ENCODE data around the gene PIK3C2G. TPM values are rescaled to one million over a fixed set of nuclear protein-coding genes. Genes with fewer than 3 reads are reported as not detected.

The PIK3C2G gene
- total RNA-seq, 1 donor from 2014 or later: 0.69 TPM

- no peak overlapping the region for H3K4me3 ChIP-seq
- no peak overlapping the region for H3K27ac ChIP-seq
- no peaks in the 10 kb centered on the region for H3K36me3 ChIP-seq
- no peak for DNase-seq
- TF ChIP-seq CTCF (IDR thresholded peaks at IDR 0.05): no peak
- no peaks in the 10 kb centered on the region for H3K27me3 ChIP-seq
- no peaks in the 10 kb centered on the region for H3K9me3 ChIP-seq
- intact Hi-C loops (cut with DNase I): no loop called here
- ATAC-seq: no peak
- H3K4me1 ChIP-seq: no peaks in the 10 kb centered on the region
These were observed 15.9 kb downstream of the PIK3C2G start for GRCh38 chr12:18277196-18277595.

- no peaks in the 10 kb centered on the region for H3K4me1 ChIP-seq
- TF ChIP-seq CTCF (IDR thresholded peaks at IDR 0.05): no peak
- ATAC-seq: no peak
- no peaks in the 10 kb centered on the region for H3K9me3 ChIP-seq
- intact Hi-C loops (cut with DNase I): no loop called here
- no peaks in the 10 kb centered on the region for H3K27me3 ChIP-seq
- no peak overlapping the region for H3K27ac ChIP-seq
- H3K4me3 ChIP-seq: no peak overlapping the region
- H3K36me3 ChIP-seq: no peaks in the 10 kb centered on the region
- DNase-seq: no peak
These were observed 19.4 kb downstream of the PIK3C2G start for GRCh38 chr12:18280728-18281127.

GRCh38 chr12:18281941-18282340 lies 20.6 kb downstream of the PIK3C2G start:
- Histone ChIP-seq H3K4me1 (no peaks in the 10 kb centered on the region), H3K36me3 (no peaks in the 10 kb centered on the region), H3K9me3 (no peaks in the 10 kb centered on the region), H3K27ac (no peak overlapping the region), H3K4me3 (no peak overlapping the region), H3K27me3 (no peaks in the 10 kb centered on the region)
- intact Hi-C loops (cut with DNase I): no loop called here
- no peak for TF ChIP-seq CTCF (IDR thresholded peaks at IDR 0.05)
- ATAC-seq: no peak
- DNase-seq: no peak

DNA sequence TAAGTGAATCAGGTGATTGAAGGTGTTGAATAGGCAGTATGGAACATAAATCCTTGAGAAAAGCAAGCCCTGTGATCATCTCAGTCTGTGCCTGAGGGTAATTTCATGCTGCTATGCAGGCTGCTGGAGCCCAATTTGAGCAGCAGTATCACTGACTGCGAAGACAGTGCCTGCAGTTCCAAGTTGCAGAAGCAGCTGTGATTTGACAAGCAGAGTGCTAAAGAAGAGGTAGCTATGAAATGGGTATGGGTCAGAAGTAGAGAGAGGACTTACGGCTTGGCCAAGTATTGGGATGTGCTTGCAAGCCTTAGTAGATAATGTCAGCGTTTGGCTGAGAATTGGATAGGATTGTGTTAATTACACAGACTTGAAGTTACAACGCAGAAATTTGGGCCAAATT lies 22.5 kb downstream of the PIK3C2G start:
- Histone ChIP-seq H3K4me1 (no peaks in the 10 kb centered on the region), H3K27me3 (no peaks in the 10 kb centered on the region), H3K9me3 (no peaks in the 10 kb centered on the region), H3K36me3 (no peaks in the 10 kb centered on the region), H3K4me3 (no peak overlapping the region), H3K27ac (no peak overlapping the region)
- ATAC-seq: no peak
- intact Hi-C loops (cut with DNase I): no loop called here
- DNase-seq: no peak
- TF ChIP-seq CTCF (IDR thresholded peaks at IDR 0.05): no peak

DNA sequence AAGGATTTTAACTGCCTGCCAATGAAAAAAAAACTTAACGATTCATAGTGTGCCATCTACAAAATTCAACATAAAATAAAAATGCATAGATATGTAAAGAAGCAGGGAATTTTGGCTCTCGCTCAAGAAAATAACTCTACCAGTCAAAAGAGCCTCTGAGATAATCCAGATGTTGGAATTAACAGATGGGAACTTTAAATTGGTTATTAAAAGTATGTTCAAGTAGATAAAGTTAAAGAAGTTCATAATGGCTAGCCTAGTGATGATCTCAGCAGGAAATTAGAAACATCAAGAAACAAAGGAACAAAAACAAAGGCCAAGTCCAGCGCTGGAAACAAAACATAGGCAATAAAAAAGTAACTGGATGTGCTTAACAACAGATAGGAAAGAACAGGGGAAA lies 23.1 kb downstream of the PIK3C2G start:
- Histone ChIP-seq H3K27me3 (no peaks in the 10 kb centered on the region), H3K9me3 (no peaks in the 10 kb centered on the region), H3K4me3 (no peak overlapping the region), H3K36me3 (no peaks in the 10 kb centered on the region), H3K4me1 (no peaks in the 10 kb centered on the region), H3K27ac (no peak overlapping the region)
- DNase-seq: no peak
- intact Hi-C loops (cut with DNase I): no loop called here
- no peak for ATAC-seq
- no peak for TF ChIP-seq CTCF (IDR thresholded peaks at IDR 0.05)

DNA sequence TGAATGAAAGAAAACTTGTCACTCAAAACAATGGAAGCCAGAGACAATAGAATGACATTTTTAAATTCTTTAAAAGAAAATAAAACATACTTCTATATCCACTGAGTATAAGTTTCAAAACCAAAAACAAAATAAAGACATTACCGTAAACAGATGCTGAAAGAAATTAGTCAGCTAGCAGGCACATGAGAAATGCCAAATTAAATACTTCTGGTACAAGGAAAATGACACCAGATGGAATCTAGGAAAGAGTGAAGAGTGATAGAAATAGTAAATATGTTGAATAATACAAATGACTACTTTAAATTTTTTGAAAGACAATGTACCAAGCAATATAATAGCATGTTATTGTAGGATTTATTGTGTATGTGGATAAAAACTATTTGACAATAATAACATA lies 23.8 kb downstream of the PIK3C2G start:
- Histone ChIP-seq H3K36me3 (no peaks in the 10 kb centered on the region), H3K27me3 (no peaks in the 10 kb centered on the region), H3K4me3 (no peak overlapping the region), H3K27ac (no peak overlapping the region), H3K9me3 (no peaks in the 10 kb centered on the region), H3K4me1 (no peaks in the 10 kb centered on the region)
- no peak for DNase-seq
- TF ChIP-seq CTCF (IDR thresholded peaks at IDR 0.05): no peak
- no peak for ATAC-seq
- intact Hi-C loops (cut with DNase I): no loop called here

All from upper lobe of right lung (tissue), 1 donor.